ENCODE data around the gene IQCM.

- TF ChIP-seq, protein P1, sequence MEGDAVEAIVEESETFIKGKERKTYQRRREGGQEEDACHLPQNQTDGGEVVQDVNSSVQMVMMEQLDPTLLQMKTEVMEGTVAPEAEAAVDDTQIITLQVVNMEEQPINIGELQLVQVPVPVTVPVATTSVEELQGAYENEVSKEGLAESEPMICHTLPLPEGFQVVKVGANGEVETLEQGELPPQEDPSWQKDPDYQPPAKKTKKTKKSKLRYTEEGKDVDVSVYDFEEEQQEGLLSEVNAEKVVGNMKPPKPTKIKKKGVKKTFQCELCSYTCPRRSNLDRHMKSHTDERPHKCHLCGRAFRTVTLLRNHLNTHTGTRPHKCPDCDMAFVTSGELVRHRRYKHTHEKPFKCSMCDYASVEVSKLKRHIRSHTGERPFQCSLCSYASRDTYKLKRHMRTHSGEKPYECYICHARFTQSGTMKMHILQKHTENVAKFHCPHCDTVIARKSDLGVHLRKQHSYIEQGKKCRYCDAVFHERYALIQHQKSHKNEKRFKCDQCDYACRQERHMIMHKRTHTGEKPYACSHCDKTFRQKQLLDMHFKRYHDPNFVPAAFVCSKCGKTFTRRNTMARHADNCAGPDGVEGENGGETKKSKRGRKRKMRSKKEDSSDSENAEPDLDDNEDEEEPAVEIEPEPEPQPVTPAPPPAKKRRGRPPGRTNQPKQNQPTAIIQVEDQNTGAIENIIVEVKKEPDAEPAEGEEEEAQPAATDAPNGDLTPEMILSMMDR (IDR thresholded peaks at IDR 0.05) = no peak
- TF ChIP-seq POLR2A (IDR thresholded peaks at IDR 0.05) = no peak
These were observed 15.2 kb upstream of the IQCM start for GRCh38 chr4:149830823-149831222.

All from breast epithelium (tissue), 3 donors.